ENCODE data around the gene DUS1L.

GRCh38 chr17:82085931-82086764 is 20.5 kb upstream of the DUS1L start:
- TF ChIP-seq, protein P1, sequence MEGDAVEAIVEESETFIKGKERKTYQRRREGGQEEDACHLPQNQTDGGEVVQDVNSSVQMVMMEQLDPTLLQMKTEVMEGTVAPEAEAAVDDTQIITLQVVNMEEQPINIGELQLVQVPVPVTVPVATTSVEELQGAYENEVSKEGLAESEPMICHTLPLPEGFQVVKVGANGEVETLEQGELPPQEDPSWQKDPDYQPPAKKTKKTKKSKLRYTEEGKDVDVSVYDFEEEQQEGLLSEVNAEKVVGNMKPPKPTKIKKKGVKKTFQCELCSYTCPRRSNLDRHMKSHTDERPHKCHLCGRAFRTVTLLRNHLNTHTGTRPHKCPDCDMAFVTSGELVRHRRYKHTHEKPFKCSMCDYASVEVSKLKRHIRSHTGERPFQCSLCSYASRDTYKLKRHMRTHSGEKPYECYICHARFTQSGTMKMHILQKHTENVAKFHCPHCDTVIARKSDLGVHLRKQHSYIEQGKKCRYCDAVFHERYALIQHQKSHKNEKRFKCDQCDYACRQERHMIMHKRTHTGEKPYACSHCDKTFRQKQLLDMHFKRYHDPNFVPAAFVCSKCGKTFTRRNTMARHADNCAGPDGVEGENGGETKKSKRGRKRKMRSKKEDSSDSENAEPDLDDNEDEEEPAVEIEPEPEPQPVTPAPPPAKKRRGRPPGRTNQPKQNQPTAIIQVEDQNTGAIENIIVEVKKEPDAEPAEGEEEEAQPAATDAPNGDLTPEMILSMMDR (optimal IDR thresholded peaks at IDR 0.05 in 1 of 3, IDR thresholded peaks at IDR 0.05 in 1 of 3, conservative IDR thresholded peaks at IDR 0.05 in 1 of 3; ENCODE audit: extremely low read depth in 1 of 3, insufficient read depth in 2 of 3, low read length in 3 of 3): no peak
- TF ChIP-seq EZH2 (IDR thresholded peaks at IDR 0.05; ENCODE audit: low read length): no peak

Measured in keratinocyte (primary cell).